Activated CD4-positive, CD25-positive, alpha-beta regulatory T cell (primary cell): ENCODE results near the gene ENOX2.

Experiments
- DNase-seq, 4 experiments: peaks; one replicate each; lab custom pipeline; 2025; lab: John Stamatoyannopoulos, UW

Gene ENOX2

DNA sequence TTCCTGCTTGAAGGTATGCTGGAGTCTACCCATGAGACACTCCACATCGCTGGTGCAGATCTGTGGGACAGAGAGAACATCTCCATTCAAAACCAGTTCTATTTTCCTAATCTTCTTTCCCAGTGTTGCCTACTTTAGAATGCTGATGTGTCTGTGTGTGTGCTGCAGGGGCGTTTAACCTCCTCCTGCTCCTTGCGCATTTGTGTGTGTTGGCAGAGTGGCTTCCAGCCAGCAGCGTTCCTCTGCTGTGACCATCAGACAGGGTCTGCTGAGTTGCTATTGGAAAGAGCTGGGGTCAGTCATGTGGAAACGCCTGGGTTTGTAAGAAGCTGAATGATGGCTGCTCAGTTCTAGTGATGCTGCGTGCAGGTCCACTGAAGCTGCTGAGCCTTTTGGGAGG, 277.6 kb downstream of the ENOX2 start:
- DNase-seq: no peak

DNA sequence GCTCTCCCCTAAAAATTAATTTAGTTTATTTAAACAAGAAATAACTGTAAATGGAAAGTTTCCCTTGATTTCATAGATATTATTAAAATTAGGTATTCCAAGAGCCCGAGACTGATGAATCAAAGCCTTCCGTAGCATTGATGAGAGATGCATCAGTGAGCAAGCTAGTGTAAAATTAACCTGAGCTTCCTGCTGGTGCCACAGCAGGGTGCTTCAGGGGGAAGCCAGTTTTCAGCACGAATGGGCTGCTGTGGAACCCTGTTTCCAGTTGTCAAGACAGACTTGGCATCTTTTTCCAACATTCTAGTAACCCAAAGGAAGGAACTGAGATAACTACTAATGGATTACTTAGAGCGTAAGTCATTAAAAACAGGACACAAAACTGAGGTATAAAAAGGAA, 279.5 kb downstream of the ENOX2 start:
- no peak for DNase-seq

DNA sequence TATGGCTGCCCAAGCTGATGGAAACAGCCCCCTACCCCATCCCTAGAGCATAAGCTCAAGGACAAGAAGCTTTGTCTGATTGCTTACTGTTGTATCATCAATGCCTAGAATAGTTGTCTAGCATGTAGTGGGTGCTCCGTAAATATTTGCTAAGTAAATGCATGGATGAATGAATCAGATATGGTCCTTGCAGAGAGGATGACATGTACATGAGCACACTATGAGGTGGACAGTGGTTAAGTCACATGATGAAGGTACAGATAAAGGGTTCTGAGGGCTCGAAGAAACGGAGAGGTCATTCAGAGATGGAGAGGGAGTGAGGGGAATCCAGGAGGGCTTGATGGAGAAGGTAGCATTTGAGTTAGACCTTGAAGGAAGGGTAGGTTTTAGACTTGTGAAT, 287.1 kb downstream of the ENOX2 start:
- DNase-seq: no peak

DNA sequence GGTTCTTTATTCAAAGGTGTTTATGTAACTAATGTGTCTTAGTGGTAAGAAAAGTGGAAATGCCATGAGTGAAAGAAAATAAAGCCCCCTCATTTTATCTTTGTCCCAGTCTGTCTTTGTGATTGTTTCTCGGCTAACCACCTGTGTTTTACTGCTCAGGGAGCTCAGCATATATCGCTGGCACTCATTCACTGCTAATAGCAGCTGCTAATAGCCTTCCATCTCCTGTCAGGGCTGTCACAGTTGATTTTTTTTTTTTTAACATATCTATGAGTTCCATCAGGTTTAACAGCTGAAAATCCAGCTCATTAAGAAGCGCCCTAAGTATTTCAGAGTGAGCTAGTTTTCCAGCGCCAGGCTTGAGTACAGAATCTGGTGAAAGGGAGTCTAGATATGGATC, 295.6 kb downstream of the ENOX2 start:
- DNase-seq: no peak

GRCh38 chrX:130606425-130606824, 296.6 kb downstream of the ENOX2 start:
- DNase-seq: no peak

DNA sequence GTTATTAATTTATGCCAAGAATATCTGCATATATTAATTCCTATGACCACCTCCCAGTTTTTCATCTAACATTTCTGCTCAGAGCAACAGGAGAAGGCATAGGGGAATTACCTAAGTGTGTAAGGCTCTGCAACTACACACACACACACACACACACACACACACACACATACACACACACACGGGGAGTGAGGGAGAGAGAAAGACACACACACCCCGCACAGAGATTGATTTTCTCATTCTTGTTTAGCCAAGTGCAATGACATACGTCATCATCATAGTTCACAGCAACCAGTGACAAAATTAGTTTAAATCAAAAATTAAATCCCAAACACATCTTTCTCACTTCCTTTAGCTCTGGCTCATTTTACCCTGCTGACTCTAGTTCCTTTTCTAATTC, 298.1 kb downstream of the ENOX2 start:
- no peak for DNase-seq

GRCh38 chrX:130594453-130594916, 308.5 kb downstream of the ENOX2 start:
- DNase-seq: no peak

DNA sequence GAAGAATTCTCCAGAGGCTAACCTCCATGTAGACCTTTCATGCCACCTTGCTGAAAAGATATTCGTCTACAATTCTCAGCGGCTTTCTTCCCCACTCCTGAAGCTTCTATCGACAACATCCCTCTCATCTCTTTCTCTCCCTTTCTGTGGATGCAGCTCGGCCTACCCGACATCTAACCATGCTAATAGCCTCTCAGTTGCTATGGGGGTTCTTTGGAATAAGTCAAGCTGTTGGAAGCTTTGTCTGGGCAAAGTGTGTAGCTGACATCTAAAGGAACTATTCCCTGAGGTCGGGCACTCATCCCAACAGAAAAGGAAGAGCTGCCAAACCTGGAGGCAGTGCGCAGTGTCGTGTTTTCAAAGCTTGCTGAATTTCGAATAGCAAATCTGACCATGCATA, 309.1 kb downstream of the ENOX2 start:
- no peak for DNase-seq

DNA sequence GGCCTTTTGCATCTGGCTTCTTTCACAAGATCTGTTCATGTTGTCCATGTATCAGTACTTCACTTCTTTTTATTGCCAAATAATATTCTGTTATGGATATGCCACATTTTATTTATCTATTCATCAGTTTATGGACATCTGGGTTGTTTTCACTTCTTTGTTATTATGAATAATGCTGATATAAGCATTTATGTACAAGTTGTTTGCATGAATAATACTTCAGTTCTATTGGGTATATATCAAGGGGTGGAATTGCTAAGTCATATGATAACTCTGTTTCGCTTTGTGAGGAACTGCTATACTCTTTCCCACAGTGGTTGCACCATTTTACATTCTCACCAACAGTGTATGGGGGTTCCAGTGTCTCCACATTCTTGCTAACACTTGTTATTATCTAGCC, 310.8 kb downstream of the ENOX2 start:
- DNase-seq: no peak

GRCh38 chrX:130578906-130579305, 324.1 kb downstream of the ENOX2 start:
- DNase-seq: no peak

DNA sequence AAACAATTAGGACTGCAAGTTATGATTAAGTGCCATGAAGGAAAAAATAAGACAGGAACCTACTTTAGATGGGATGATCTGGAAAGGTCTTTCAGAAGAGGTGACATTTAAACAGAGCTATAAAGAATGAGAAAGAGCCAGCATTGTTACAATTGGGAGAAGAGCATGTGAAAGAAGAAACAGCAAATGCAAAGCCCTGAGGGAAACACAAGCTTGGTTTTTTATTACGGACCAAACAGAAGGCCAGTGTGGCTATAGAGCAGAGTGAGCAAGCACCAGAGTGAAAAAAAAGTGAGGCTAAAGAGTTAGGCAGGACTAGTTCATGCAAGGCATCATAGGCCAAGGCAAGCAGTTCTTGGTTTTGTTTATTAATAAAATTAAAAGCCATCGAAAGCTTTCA, 325.6 kb downstream of the ENOX2 start:
- DNase-seq: no peak

GRCh38 chrX:130575831-130576389, 327.1 kb downstream of the ENOX2 start:
- no peak for DNase-seq
